ENCODE results near the gene TMEM179B.

The TMEM179B gene

GRCh38 chr11:62792202-62792575, 5.0 kb downstream of the TMEM179B start:
- Histone ChIP-seq H3K4me3 (replicated peaks; ENCODE audit: low read depth, low read length) (peak overlapping the region; percentile 90; the same call in 1 of the 2 replicates), H3K36me3 (ENCODE audit: control insufficient read depth, insufficient read depth, low read length) (peaks cover 25% of the 10 kb centered on the region), H3K27me3 (replicated peaks; ENCODE audit: control insufficient read depth, insufficient read depth, low read length) (no peaks in the 10 kb centered on the region)
- no peak for TF ChIP-seq CTCF (IDR thresholded peaks at IDR 0.05; ENCODE audit: insufficient read depth, low read length, poor library complexity, severe bottlenecking)
- peak; percentile 23 for DNase-seq (ENCODE audit: extremely low read depth, insufficient read length)

GRCh38 chr11:62794201-62794775, 7.1 kb downstream of the TMEM179B start:
- Histone ChIP-seq H3K36me3 (ENCODE audit: control insufficient read depth, insufficient read depth, low read length) (peaks cover 28% of the 10 kb centered on the region), H3K27me3 (replicated peaks; ENCODE audit: control insufficient read depth, insufficient read depth, low read length) (no peaks in the 10 kb centered on the region), H3K4me3 (replicated peaks; ENCODE audit: low read depth, low read length) (no peak overlapping the region)
- DNase-seq (ENCODE audit: extremely low read depth, insufficient read length) = no peak
- no peak for TF ChIP-seq CTCF (IDR thresholded peaks at IDR 0.05; ENCODE audit: insufficient read depth, low read length, poor library complexity, severe bottlenecking)

- peaks cover 37% of the 10 kb centered on the region for H3K36me3 ChIP-seq (ENCODE audit: control insufficient read depth, insufficient read depth, low read length)
Measured at GRCh38 chr11:62796281-62796680, 9.1 kb downstream of the TMEM179B start.

DNA sequence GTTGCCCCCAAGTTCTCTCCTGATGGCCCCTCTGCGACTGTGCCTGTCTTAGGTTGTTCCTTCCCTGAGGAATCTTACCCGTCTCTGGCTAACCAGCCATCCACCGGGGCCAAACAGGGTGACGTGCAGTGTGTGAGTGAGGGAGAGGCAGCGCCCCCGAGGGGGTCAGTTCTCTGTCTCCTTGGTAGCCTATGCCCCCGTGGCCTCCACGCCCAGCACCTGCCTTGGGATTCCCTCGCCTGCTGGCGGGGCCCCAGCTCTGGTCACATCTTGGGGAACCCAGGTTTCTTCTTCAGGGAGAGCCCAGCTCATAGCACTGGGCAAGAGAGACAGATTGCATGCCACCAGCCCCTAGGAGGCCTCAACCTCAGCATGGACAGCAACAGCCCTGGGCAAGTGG, 12.3 kb downstream of the TMEM179B start:
- Histone ChIP-seq H3K27me3 (replicated peaks; ENCODE audit: control insufficient read depth, insufficient read depth, low read length) (no peaks in the 10 kb centered on the region), H3K36me3 (ENCODE audit: control insufficient read depth, insufficient read depth, low read length) (peaks cover 36% of the 10 kb centered on the region), H3K4me3 (replicated peaks; ENCODE audit: low read depth, low read length) (no peak overlapping the region)
- TF ChIP-seq CTCF (IDR thresholded peaks at IDR 0.05; ENCODE audit: insufficient read depth, low read length, poor library complexity, severe bottlenecking) = no peak
- DNase-seq (ENCODE audit: extremely low read depth, insufficient read length) = no peak

More at GRCh38 chr11:62796281-62796680, 9.1 kb downstream of the TMEM179B start:
- no peak for TF ChIP-seq CTCF (IDR thresholded peaks at IDR 0.05; ENCODE audit: insufficient read depth, low read length, poor library complexity, severe bottlenecking)
- Histone ChIP-seq H3K4me3 (replicated peaks; ENCODE audit: low read depth, low read length) (no peak overlapping the region), H3K27me3 (replicated peaks; ENCODE audit: control insufficient read depth, insufficient read depth, low read length) (no peaks in the 10 kb centered on the region)
- no peak for DNase-seq (ENCODE audit: extremely low read depth, insufficient read length)

DNA sequence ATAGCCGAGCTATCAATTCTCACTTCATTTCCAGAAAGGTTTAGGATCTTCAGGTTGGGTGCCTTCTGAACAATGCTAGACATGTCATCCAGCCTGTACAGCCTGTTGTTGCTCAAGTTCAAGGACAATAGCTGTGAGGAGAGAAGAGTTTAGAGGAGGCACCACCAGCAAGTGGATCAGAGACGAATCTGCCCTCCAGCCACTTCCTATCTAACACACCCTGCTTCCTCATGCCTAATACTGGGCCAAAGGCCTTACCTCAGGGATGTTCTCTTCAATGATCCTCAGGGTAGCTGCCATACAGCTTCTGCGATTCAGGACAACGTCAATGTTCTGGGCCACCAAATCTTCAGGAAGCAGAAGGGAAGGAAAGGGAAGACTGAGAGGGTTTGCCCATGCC, 13.9 kb downstream of the TMEM179B start:
- Histone ChIP-seq H3K27me3 (replicated peaks; ENCODE audit: control insufficient read depth, insufficient read depth, low read length) (no peaks in the 10 kb centered on the region), H3K4me3 (replicated peaks; ENCODE audit: low read depth, low read length) (no peak overlapping the region), H3K36me3 (ENCODE audit: control insufficient read depth, insufficient read depth, low read length) (peaks cover 32% of the 10 kb centered on the region)
- no peak for DNase-seq (ENCODE audit: extremely low read depth, insufficient read length)
- TF ChIP-seq CTCF (IDR thresholded peaks at IDR 0.05; ENCODE audit: insufficient read depth, low read length, poor library complexity, severe bottlenecking) = no peak

Data from GM06990 (cell line).